HG03108 (cell line): ENCODE data around the gene PGC.

Source experiments
- ATAC-seq: cut with Tn5 transposase; IDR thresholded peaks from one replicate; pipeline ENCODE4 v1.9.1; 2021; ENCODE audit warnings: moderate library complexity; ENCODE audit not compliant: unreplicated experiment

Gene PGC

GRCh38 chr6:41702089-41702745, 45.0 kb downstream of the PGC start:
- no peak for ATAC-seq

GRCh38 chr6:41700463-41701347, 46.5 kb downstream of the PGC start:
- no peak for ATAC-seq

DNA sequence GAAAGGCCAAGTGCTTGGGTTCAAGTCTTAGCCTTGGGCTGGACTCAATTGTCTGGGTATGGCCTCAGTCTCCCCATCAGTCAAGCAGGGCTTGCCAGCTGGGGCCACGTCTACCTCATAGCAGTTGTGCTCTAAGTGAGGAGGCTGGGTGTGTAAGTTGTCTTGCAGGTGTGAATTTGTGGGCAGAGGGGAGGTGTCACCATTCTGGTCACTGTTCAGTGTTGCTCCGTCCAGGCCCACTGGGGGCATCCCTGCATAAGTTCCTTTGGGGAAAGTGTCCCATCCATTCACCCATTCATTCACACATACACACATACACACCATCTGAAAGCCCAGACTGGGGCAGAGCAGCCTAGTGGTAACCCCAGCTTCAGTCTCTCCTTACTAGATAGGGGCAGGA, 48.1 kb downstream of the PGC start:
- no peak for ATAC-seq

- no peak for ATAC-seq
Measured at GRCh38 chr6:41697861-41698781, 49.1 kb downstream of the PGC start.

- ATAC-seq = no peak
Measured at GRCh38 chr6:41696788-41697187, 50.4 kb downstream of the PGC start.

GRCh38 chr6:41695825-41696224, 51.4 kb downstream of the PGC start:
- no peak for ATAC-seq

DNA sequence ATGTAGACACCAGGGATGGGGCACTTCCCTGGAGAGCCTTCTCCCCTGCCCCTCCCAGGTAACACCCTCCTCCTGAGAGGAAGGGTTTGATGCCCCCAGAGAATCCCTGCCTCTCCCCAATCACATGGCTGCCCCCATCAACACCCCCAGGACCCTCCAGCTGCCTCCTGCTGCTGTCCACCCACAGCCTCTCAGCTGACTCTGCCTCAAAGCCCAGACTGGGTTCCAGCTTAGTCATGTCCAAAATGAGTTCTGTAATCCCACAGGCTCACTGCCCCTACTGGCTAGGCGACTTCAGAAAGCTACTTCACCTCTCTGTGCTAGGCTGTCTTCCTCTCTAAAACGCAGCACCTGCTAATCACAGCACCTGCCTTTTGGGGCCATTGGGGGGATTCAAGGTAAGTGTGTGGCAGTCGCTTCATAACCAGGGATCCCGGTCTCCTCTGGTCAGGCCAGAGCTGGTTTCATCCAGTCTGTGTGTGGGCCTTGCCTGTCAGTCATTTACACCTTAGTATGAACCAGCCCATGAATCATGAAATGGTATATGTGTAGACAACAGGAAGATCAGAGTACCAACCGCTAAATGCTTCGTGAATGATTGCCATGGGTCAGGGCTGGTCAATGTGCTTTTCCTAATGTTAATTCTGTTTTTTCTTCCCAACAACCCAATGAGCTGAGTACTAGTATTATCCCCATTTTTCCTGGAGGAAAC, 52.2 kb downstream of the PGC start:
- ATAC-seq = no peak

- ATAC-seq = no peak
Measured at GRCh38 chr6:41693281-41694240, 53.6 kb downstream of the PGC start.

DNA sequence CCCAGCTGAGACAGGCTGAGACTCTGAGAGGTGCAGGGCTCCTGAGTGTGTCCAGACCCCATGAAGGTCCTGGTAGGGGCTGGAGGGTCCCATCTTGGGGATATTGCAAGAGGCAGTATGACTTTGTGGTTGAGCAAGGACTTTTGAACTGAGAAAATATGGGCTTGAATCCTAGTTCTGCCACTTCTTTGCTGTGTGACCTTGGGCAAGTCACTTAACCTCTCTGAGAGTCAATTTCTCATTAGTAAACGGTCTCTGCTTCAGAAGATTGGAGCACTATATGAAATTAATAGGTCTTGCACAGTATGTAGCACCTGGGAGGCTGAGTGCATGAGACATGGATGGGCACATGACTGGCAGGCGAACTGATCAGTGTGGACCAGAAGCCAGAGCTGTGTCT, 54.5 kb downstream of the PGC start:
- ATAC-seq = no peak

DNA sequence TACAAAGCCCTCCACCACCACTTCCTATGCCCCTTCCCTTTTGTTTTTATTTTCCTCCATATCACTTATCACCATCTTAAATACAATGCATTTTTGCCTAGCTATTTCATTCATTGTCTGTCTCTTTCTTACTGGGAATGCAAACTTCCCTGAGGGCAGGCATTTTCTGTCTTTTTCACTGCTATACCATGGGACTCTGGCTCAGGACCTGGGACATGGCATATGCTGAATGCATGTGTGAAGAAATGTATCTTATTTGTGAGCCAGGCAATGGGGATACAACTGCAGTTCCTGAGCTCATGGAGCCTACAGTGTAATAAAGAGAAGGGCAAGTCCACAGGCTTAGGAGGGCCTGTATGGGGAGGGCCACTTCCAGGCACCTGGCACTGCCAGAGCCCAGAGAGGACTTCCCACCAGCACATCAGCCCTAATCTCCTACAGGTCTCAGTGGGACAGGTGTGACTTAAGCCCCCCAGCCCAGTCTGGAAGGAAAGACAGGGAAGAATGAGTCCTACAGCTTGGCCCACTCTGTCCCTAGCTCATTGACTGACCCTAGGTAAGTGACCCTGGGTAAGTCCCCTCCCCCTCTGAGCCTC, 55.0 kb downstream of the PGC start:
- no peak for ATAC-seq

GRCh38 chr6:41691426-41692079, 55.6 kb downstream of the PGC start:
- ATAC-seq = no peak

- ATAC-seq = no peak
Measured at GRCh38 chr6:41690541-41691330, 56.5 kb downstream of the PGC start.

DNA sequence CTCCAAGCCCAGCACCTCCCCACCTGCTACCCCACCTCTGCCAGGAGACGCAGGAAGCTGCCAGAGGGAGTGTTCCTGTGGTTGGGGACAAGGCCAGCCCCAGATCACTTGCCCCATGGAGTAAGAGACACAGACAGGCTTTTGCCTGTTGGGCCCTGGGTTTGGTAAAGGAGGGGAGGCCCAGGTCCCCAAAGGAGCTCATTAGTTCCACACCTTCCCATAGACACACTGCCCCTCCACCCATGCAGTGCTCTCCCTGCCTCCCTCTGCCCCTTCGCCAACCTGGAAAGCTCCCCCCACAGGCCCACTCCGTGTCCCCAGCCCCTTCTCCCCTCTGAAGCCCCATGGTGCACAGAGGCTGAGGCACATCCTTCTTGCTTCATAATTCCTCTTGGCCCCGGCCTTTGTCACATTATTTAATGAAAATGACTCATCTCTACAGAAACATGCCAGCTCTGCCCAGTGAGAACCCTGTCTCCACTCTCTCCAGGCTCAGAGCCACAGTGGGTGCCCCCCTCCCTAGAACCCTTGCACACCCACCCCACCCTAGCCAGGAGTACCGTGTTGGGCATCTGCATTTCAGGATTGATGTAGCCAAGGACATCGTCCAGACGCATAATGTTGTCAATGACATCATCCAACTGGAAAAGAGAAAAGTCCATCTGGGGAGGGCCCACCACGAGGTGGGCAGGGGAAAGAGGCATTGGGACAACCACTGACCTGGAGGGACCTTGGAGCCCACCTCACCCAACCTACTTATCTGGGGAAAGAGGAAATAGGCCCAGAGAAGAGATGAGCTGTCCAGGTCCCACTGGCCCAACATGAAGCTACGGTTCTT, 57.8 kb downstream of the PGC start:
- no peak for ATAC-seq

DNA sequence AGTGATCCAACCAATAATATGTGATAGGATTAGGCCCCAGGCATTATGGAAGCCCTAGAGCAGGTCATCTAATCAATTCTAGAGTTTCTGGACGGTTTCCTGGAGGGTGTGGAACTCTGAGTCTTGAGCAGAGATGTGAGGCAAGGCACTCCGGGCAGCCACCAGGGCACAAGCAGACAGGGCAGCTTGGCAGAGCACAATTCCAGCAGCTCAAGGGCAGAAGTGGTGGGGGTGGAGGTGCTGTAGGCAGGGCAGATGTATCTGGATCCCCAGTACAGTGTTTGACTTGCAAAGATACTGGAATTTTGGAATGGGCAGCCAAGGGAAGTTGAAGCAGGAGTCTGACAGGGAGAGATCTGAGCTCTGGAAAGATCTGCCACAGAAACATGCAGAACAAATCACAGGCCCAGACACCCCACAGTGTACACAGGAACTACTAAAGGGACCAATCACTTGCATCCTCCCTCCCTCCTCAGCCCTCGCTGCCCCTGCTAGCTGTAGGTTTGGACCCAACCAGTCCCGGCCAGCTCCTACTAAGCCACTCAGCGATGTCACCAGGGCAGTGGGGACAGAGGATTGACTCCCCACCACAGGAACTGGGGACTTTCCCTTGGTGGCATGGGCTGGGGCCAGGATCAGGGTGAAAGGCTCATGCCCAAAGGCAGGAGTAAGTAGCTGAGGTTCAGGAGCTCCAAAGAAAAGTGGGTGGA, 58.8 kb downstream of the PGC start:
- no peak for ATAC-seq

- no peak for ATAC-seq
Measured at GRCh38 chr6:41687501-41688175, 59.6 kb downstream of the PGC start.
